Measurements from ENCODE around the gene ALCAM. TPM values are rescaled to one million over a fixed set of nuclear protein-coding genes. Genes with fewer than 3 reads are reported as not detected.

ALCAM gene
- total RNA-seq, 1 experiment from 2014 or later, result 0.41 TPM

DNA sequence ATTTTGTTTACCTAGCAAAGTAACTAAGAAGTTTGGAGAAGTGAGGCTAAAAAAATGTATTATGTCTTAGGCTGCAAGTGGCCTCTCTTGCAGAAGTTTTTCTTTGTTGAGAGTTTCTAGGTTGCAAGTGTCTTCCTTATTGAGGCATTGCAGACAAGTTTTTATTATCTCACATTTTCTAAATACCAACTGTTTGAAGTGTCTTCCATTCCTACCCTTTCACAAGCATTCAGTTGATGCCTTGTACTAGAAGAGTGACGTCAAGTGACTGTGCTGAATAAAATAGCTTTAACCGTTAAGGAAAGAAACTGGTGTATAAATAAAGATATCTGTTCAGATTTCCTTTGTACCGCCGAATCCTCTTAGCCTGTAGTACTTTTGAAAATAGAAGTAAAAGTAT is 123.3 kb downstream of the ALCAM start:
- H3K4me3 ChIP-seq (ENCODE audit: low read depth, low read length), result no peak overlapping the region
- TF ChIP-seq, protein P1, sequence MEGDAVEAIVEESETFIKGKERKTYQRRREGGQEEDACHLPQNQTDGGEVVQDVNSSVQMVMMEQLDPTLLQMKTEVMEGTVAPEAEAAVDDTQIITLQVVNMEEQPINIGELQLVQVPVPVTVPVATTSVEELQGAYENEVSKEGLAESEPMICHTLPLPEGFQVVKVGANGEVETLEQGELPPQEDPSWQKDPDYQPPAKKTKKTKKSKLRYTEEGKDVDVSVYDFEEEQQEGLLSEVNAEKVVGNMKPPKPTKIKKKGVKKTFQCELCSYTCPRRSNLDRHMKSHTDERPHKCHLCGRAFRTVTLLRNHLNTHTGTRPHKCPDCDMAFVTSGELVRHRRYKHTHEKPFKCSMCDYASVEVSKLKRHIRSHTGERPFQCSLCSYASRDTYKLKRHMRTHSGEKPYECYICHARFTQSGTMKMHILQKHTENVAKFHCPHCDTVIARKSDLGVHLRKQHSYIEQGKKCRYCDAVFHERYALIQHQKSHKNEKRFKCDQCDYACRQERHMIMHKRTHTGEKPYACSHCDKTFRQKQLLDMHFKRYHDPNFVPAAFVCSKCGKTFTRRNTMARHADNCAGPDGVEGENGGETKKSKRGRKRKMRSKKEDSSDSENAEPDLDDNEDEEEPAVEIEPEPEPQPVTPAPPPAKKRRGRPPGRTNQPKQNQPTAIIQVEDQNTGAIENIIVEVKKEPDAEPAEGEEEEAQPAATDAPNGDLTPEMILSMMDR (IDR thresholded peaks at IDR 0.05; ENCODE audit: insufficient read depth in 1 of 2, low read depth in 1 of 2, low read length in 1 of 2, severe bottlenecking in 1 of 2, unreplicated experiment in 1 of 2), result no peak
- no peaks in the 10 kb centered on the region for H3K4me1 Mint-ChIP-seq (ENCODE audit: low read depth, unreplicated experiment)
- H3K36me3 ChIP-seq (ENCODE audit: control insufficient read depth, insufficient read depth, low read length), result no peaks in the 10 kb centered on the region
- no peaks in the 10 kb centered on the region for H3K27me3 ChIP-seq (replicated peaks; ENCODE audit: control insufficient read depth, insufficient read depth, low read length)
- no peak overlapping the region for H3K4me3 Mint-ChIP-seq (ENCODE audit: unreplicated experiment)
- H3K27me3 Mint-ChIP-seq (ENCODE audit: insufficient read depth, unreplicated experiment), result peaks cover 3% of the 10 kb centered on the region
- no peaks in the 10 kb centered on the region for H3K4me1 ChIP-seq
- DNase-seq, result no peak
- no TSS peak for BruUV-seq (replicated peaks)
- no peaks in the 10 kb centered on the region; the same call in 1 of the 2 replicates for H3K9me3 ChIP-seq
- H3K9me3 Mint-ChIP-seq (ENCODE audit: unreplicated experiment), result no peaks in the 10 kb centered on the region
- ChIA-PET POLR2A (no interaction called here), CTCF (no interaction called here)
- H3K36me3 Mint-ChIP-seq (ENCODE audit: insufficient read depth, unreplicated experiment), result no peaks in the 10 kb centered on the region
- no peak overlapping the region for H3K27ac Mint-ChIP-seq (ENCODE audit: unreplicated experiment)
- intact Hi-C loops (cut with micrococcal nuclease; ENCODE audit: unreplicated experiment), result no loop called here

DNA sequence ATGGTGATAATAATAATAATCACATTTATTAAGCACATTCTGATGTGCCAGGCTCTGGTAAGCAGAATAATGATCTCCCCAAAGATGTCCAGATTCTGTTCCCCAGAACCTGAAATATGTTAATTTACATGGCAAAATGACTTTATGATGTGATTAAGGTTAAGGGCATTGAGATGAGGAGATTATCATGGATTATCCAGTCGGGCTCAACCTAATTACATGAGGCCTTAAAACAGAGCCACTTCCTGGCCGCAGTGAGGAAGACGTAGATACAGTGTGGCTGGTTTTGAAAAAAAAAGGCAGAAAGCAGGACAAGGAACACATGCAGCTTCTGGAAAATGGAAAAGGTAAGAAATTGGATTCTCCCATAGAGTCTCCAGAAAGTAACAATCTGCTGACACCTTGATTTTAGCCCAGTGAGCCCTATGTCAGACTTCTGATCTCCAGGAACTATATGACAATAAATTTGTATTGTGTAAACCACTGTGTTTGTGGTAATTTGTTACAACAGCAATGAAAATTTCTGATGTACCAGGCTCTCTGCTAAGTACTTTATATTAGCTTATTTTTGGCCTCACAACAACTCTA is 126.7 kb downstream of the ALCAM start:
- Histone ChIP-seq H3K27me3 (replicated peaks; ENCODE audit: control insufficient read depth, insufficient read depth, low read length) (no peaks in the 10 kb centered on the region), H3K4me1 (no peaks in the 10 kb centered on the region), H3K9me3 (no peaks in the 10 kb centered on the region; the same call in 1 of the 2 replicates), H3K36me3 (ENCODE audit: control insufficient read depth, insufficient read depth, low read length) (no peaks in the 10 kb centered on the region), H3K4me3 (ENCODE audit: low read depth, low read length) (no peak overlapping the region)
- TF ChIP-seq, protein P1 (IDR thresholded peaks at IDR 0.05; ENCODE audit: insufficient read depth in 1 of 2, low read depth in 1 of 2, low read length in 1 of 2, severe bottlenecking in 1 of 2, unreplicated experiment in 1 of 2), result no peak
- BruUV-seq (replicated peaks), result no TSS peak
- ChIA-PET POLR2A (no interaction called here), CTCF (no interaction called here)
- DNase-seq, result no peak
- intact Hi-C loops (cut with micrococcal nuclease; ENCODE audit: unreplicated experiment), result no loop called here
- Mint-ChIP-seq H3K9me3 (ENCODE audit: unreplicated experiment) (no peaks in the 10 kb centered on the region), H3K4me3 (ENCODE audit: unreplicated experiment) (no peak overlapping the region), H3K27ac (ENCODE audit: unreplicated experiment) (no peak overlapping the region), H3K36me3 (ENCODE audit: insufficient read depth, unreplicated experiment) (no peaks in the 10 kb centered on the region), H3K27me3 (ENCODE audit: insufficient read depth, unreplicated experiment) (peaks cover 1% of the 10 kb centered on the region), H3K4me1 (ENCODE audit: low read depth, unreplicated experiment) (no peaks in the 10 kb centered on the region)

DNA sequence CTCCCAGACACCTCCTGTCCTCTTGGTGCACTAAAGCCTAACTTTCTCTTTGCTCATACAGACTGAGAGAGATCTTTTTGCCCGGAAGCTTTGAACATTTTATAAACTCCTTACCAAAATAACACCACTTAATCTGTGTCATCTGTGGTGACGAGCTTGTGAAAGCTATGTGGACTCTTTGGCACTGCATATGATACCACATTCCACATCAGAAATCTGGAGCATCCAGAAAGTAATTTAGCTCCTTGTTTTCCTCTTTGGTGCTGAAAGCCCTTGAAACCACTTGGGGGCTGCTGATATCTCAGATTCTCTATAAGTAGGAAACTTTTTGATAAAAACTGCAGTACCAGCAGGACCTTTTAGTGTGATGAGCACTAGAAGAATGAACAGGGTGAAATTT is 128.3 kb downstream of the ALCAM start:
- Histone ChIP-seq H3K36me3 (ENCODE audit: control insufficient read depth, insufficient read depth, low read length) (no peaks in the 10 kb centered on the region), H3K4me3 (ENCODE audit: low read depth, low read length) (no peak overlapping the region), H3K9me3 (no peaks in the 10 kb centered on the region; the same call in 1 of the 2 replicates), H3K27me3 (replicated peaks; ENCODE audit: control insufficient read depth, insufficient read depth, low read length) (no peaks in the 10 kb centered on the region), H3K4me1 (no peaks in the 10 kb centered on the region)
- Mint-ChIP-seq H3K9me3 (ENCODE audit: unreplicated experiment) (no peaks in the 10 kb centered on the region), H3K36me3 (ENCODE audit: insufficient read depth, unreplicated experiment) (no peaks in the 10 kb centered on the region), H3K4me3 (ENCODE audit: unreplicated experiment) (no peak overlapping the region), H3K4me1 (ENCODE audit: low read depth, unreplicated experiment) (no peaks in the 10 kb centered on the region), H3K27ac (ENCODE audit: unreplicated experiment) (no peak overlapping the region), H3K27me3 (ENCODE audit: insufficient read depth, unreplicated experiment) (no peaks in the 10 kb centered on the region)
- ChIA-PET CTCF (no interaction called here), POLR2A (no interaction called here)
- no peak for DNase-seq
- no TSS peak for BruUV-seq (replicated peaks)
- intact Hi-C loops (cut with micrococcal nuclease; ENCODE audit: unreplicated experiment), result no loop called here
- TF ChIP-seq, protein P1 (IDR thresholded peaks at IDR 0.05; ENCODE audit: insufficient read depth in 1 of 2, low read depth in 1 of 2, low read length in 1 of 2, severe bottlenecking in 1 of 2, unreplicated experiment in 1 of 2), result no peak
